H1 (cell line): Measurements from ENCODE around the gene RER1. TPM values are rescaled to one million over a fixed set of nuclear protein-coding genes. Genes with fewer than 3 reads are reported as not detected.

Experiments
- CHD7 ChIP-seq: fragments of 300-600 bp; sonication (generic); IDR thresholded peaks from 2 replicates; pipeline ENCODE4 v1.7.1; 2012; ENCODE audit warnings: low read length, moderate library complexity, mild to moderate bottlenecking, inconsistent platforms; ENCODE audit not compliant: insufficient replicate concordance
- CTCF ChIP-seq, 3 experiments: IDR thresholded peaks; 1 replicate in 2 of 3; 2 replicates in 1 of 3; pipeline versions ENCODE4 v1.5.1 to v1.6.1; 2011; ENCODE audit warnings: low read length in 3 of 3, mild to moderate bottlenecking in 3 of 3, inconsistent platforms in 2 of 3, low read depth in 1 of 3, moderate library complexity in 1 of 3; ENCODE audit not compliant: insufficient read depth in 1 of 3; ENCODE audit errors: control extremely low read depth in 1 of 3
- EP300 ChIP-seq, 2 experiments: IDR thresholded peaks; 1 replicate in 1 of 2; 2 replicates in 1 of 2; pipeline ENCODE4 v1.6.1; 2011 to 2012; ENCODE audit warnings: low read depth in 2 of 2, low read length in 2 of 2, mild to moderate bottlenecking in 2 of 2, borderline replicate concordance in 1 of 2, inconsistent platforms in 1 of 2, moderate library complexity in 1 of 2
- TAF1 ChIP-seq: IDR thresholded peaks from 2 replicates; pipeline ENCODE4 v1.6.1; 2011; ENCODE audit warnings: mild to moderate bottlenecking, low read depth, low read length
- USF2 ChIP-seq: IDR thresholded peaks from 2 replicates; pipeline ENCODE4 v1.6.1; 2011; ENCODE audit warnings: low read length, improper control_type of control experiment
- YY1 ChIP-seq: IDR thresholded peaks from 2 replicates; pipeline ENCODE4 v1.6.1; 2011; ENCODE audit warnings: low read depth, mild to moderate bottlenecking, low read length
- ZNF274 ChIP-seq: IDR thresholded peaks from 2 replicates; pipeline ENCODE4 v1.7.0; 2012; ENCODE audit warnings: low read length, borderline replicate concordance; ENCODE audit errors: extremely low read depth
- polyA plus RNA-seq, 7 experiments: library from polyadenylated mRNA; depleted of rRNA in 3 of 7; stranded (reverse) in 5 of 7; unstranded in 2 of 7; fragments of >200 nt in 5 of 7; fragments of 200-250 nt in 2 of 7; gene quantifications; 1 replicate in 5 of 7; 2 replicates in 1 of 7; 4 replicates in 1 of 7; pipeline versions ENCODE4 v1.2.1 to v1.2.3, GENCODE V29; 2011 to 2013; ENCODE audit warnings: missing spikeins in 2 of 7, mixed read lengths in 2 of 7
- total RNA-seq: library from RNA; stranded (reverse); fragmentation: NEBNext Ultra II Directional; extraction: Animal tissue kit (Norgen Biotek cat#: 25700); gene quantifications from 2 replicates; pipeline ENCODE4 v1.2.1, GENCODE V29; 2021

The RER1 gene
- total and polyA plus RNA-seq, 2 of the 8 experiments (the other 6 are each of a cell fraction or from before 2014, with no cell fraction given), result 102 to 134 TPM

- TF ChIP-seq CHD7 (no peak), YY1 (no peak), CTCF (IDR thresholded peaks at IDR 0.05; ENCODE audit: control extremely low read depth in 1 of 3, insufficient read depth in 1 of 3, low read depth in 1 of 3, low read length in 3 of 3) (no peak), EP300 (IDR thresholded peaks at IDR 0.05; ENCODE audit: borderline replicate concordance in 1 of 2, low read depth in 2 of 2, low read length in 2 of 2) (no peak), ZNF274 (no peak), TAF1 (no peak), USF2 (no peak)
These were observed 30.9 kb downstream of the RER1 start (continued) for GRCh38 chr1:2422523-2422922.
